ENCODE measurements around the gene UBAP1L.

The UBAP1L gene

DNA sequence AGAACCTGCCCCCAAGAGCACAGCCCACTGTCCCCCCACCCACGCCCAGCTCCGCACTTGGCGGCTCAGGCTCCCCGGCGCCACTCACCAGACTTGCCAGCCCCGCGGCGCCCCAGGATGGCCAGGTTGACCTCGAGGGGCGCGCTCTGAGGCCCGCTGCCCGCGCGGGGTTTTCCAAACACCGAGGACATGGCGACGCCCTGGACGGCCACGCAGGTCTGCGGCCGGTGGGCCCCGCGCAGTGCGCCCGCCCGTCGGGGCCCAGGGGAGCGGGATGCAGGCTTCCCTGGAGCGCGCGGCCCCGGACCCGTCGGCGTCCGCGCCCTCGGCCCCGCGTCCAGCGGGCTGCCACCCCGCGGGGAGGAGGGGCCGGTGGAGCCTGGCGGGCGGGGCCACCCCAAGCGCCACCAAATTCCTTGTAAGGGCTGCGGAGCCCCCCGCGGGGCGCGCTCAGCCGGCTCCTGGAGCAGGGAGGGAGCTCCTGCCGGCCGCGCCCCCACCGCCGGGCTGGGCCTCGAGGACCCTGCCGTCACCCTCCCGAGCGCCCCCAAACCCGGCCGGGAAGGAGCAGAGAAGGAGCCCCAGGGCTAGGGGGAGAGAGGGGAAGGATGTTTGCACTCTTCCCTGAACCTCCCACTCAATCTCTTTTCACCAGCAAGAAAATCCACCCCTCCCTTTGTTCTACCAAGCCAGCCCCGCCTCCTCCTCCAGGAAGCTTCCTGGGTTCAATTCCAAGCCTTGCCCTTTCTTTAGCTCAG, 47.2 kb downstream of the UBAP1L start, which contains the start of gene RASL12:
TSS of gene RASL12 (minus strand) at position 347 of the 758 bp plus-strand sequence. CDS start at position 191, 156 bp downstream.
- H3F3A ChIP-seq (ENCODE audit: insufficient read depth, low read length), result no peaks in the 10 kb centered on the region
- no peak within 1 kb of the TSS for H3K4me2 ChIP-seq (ENCODE audit: low read depth, low read length)
- H3K4me1 ChIP-seq (ENCODE audit: low read length), result no peaks in the 10 kb centered on the region
- H3K4me3 ChIP-seq (ENCODE audit: low read length), result no peak within 1 kb of the TSS
- no peak within 1 kb of the TSS for H3K9ac ChIP-seq (ENCODE audit: low read length)
- DNase-seq, result no peak
- H2AFZ ChIP-seq (ENCODE audit: low read length), result no peak within 1 kb of the TSS
- TF ChIP-seq EZH2phosphoT487 (IDR thresholded peaks at IDR 0.05; ENCODE audit: low read length) (no peak), EZH2 (optimal IDR thresholded peaks at IDR 0.05; ENCODE audit: low read depth, low read length) (no peak)
- TF ChIP-seq, protein P1, sequence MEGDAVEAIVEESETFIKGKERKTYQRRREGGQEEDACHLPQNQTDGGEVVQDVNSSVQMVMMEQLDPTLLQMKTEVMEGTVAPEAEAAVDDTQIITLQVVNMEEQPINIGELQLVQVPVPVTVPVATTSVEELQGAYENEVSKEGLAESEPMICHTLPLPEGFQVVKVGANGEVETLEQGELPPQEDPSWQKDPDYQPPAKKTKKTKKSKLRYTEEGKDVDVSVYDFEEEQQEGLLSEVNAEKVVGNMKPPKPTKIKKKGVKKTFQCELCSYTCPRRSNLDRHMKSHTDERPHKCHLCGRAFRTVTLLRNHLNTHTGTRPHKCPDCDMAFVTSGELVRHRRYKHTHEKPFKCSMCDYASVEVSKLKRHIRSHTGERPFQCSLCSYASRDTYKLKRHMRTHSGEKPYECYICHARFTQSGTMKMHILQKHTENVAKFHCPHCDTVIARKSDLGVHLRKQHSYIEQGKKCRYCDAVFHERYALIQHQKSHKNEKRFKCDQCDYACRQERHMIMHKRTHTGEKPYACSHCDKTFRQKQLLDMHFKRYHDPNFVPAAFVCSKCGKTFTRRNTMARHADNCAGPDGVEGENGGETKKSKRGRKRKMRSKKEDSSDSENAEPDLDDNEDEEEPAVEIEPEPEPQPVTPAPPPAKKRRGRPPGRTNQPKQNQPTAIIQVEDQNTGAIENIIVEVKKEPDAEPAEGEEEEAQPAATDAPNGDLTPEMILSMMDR (IDR thresholded peaks at IDR 0.05; ENCODE audit: low read length), result no peak
- H3K27ac ChIP-seq (ENCODE audit: low read length), result no peak within 1 kb of the TSS
- no peaks in the 10 kb centered on the region for H3K9me3 ChIP-seq (replicated peaks; ENCODE audit: insufficient read depth, low read length)
- H3K27me3 ChIP-seq (replicated peaks; ENCODE audit: insufficient read depth, low read length), result peaks cover 20% of the 10 kb centered on the region
- H3K9me2 ChIP-seq (replicated peaks; ENCODE audit: insufficient read depth, low read length), result no peaks in the 10 kb centered on the region
- H4K20me1 ChIP-seq (ENCODE audit: insufficient read depth, low read length), result no peaks in the 10 kb centered on the region
- H3K36me3 ChIP-seq (replicated peaks; ENCODE audit: insufficient read depth, low read length), result no peaks in the 10 kb centered on the region
- H3K79me2 ChIP-seq (ENCODE audit: low read length), result no peaks in the 10 kb centered on the region

GRCh38 chr15:65067317-65067644, 47.7 kb downstream of the UBAP1L start:
- H3K9me3 ChIP-seq (replicated peaks; ENCODE audit: insufficient read depth, low read length), result no peaks in the 10 kb centered on the region
- no peak for DNase-seq
- H3K9me2 ChIP-seq (replicated peaks; ENCODE audit: insufficient read depth, low read length), result no peaks in the 10 kb centered on the region
- H4K20me1 ChIP-seq (ENCODE audit: insufficient read depth, low read length), result no peaks in the 10 kb centered on the region
- no peaks in the 10 kb centered on the region for H3K36me3 ChIP-seq (replicated peaks; ENCODE audit: insufficient read depth, low read length)
- H3K27ac ChIP-seq (ENCODE audit: low read length), result no peak overlapping the region
- no peak overlapping the region for H3K9ac ChIP-seq (ENCODE audit: low read length)
- H3F3A ChIP-seq (ENCODE audit: insufficient read depth, low read length), result no peaks in the 10 kb centered on the region
- H3K27me3 ChIP-seq (replicated peaks; ENCODE audit: insufficient read depth, low read length), result peaks cover 20% of the 10 kb centered on the region
- H3K4me1 ChIP-seq (ENCODE audit: low read length), result no peaks in the 10 kb centered on the region
- H3K4me3 ChIP-seq (ENCODE audit: low read length), result no peak overlapping the region
- no peaks in the 10 kb centered on the region for H3K79me2 ChIP-seq (ENCODE audit: low read length)
- no peak overlapping the region for H2AFZ ChIP-seq (ENCODE audit: low read length)
- TF ChIP-seq, protein P1 (IDR thresholded peaks at IDR 0.05; ENCODE audit: low read length), result no peak
- TF ChIP-seq EZH2 (optimal IDR thresholded peaks at IDR 0.05; ENCODE audit: low read depth, low read length), result no peak
- no peak for TF ChIP-seq EZH2phosphoT487 (IDR thresholded peaks at IDR 0.05; ENCODE audit: low read length)
- H3K4me2 ChIP-seq (ENCODE audit: low read depth, low read length), result no peak overlapping the region

GRCh38 chr15:65066635-65067316, 48.2 kb downstream of the UBAP1L start:
- DNase-seq, result no peak
- Histone ChIP-seq H4K20me1 (ENCODE audit: insufficient read depth, low read length) (no peaks in the 10 kb centered on the region), H3K36me3 (replicated peaks; ENCODE audit: insufficient read depth, low read length) (no peaks in the 10 kb centered on the region), H3K4me2 (ENCODE audit: low read depth, low read length) (no peak overlapping the region), H3K4me3 (ENCODE audit: low read length) (no peak overlapping the region), H3K27ac (ENCODE audit: low read length) (no peak overlapping the region), H3K9ac (ENCODE audit: low read length) (no peak overlapping the region), H3K79me2 (ENCODE audit: low read length) (no peaks in the 10 kb centered on the region), H2AFZ (ENCODE audit: low read length) (no peak overlapping the region), H3K27me3 (replicated peaks; ENCODE audit: insufficient read depth, low read length) (peaks cover 20% of the 10 kb centered on the region), H3K9me2 (replicated peaks; ENCODE audit: insufficient read depth, low read length) (no peaks in the 10 kb centered on the region), H3K9me3 (replicated peaks; ENCODE audit: insufficient read depth, low read length) (no peaks in the 10 kb centered on the region), H3K4me1 (ENCODE audit: low read length) (no peaks in the 10 kb centered on the region), H3F3A (ENCODE audit: insufficient read depth, low read length) (no peaks in the 10 kb centered on the region)
- no peak for TF ChIP-seq EZH2 (optimal IDR thresholded peaks at IDR 0.05; ENCODE audit: low read depth, low read length)
- TF ChIP-seq, protein P1 (IDR thresholded peaks at IDR 0.05; ENCODE audit: low read length), result no peak
- TF ChIP-seq EZH2phosphoT487 (IDR thresholded peaks at IDR 0.05; ENCODE audit: low read length), result no peak
